Measurements from ENCODE around the gene CD2. TPM values are rescaled to one million over a fixed set of nuclear protein-coding genes. Genes with fewer than 3 reads are reported as not detected.

Gene CD2
- total and polyA plus RNA-seq, 8 donors, result 0.20 to 12.4 (median 0.60) TPM

GRCh38 chr1:116737855-116738321 is 16.3 kb upstream of the CD2 start:
- peaks cover 0 to 9% of the 10 kb centered on the region in 2 donors for H3K9me3 ChIP-seq
- H3K27me3 ChIP-seq, result no peaks in the 10 kb centered on the region
- ATAC-seq, result no peak
- no peak overlapping the region for H3K27ac ChIP-seq
- intact Hi-C loops (cut with DNase I), result loop anchor here in 1 of 2 donors (5.0 kb wide), 1 partner anchor 319 kb away; no protein-coding TSS in a partner anchor
- H3K36me3 ChIP-seq, result no peaks in the 10 kb centered on the region
- H3K4me1 ChIP-seq, result no peaks in the 10 kb centered on the region
- H3K4me3 ChIP-seq, result no peak overlapping the region
- TF ChIP-seq, protein P1, sequence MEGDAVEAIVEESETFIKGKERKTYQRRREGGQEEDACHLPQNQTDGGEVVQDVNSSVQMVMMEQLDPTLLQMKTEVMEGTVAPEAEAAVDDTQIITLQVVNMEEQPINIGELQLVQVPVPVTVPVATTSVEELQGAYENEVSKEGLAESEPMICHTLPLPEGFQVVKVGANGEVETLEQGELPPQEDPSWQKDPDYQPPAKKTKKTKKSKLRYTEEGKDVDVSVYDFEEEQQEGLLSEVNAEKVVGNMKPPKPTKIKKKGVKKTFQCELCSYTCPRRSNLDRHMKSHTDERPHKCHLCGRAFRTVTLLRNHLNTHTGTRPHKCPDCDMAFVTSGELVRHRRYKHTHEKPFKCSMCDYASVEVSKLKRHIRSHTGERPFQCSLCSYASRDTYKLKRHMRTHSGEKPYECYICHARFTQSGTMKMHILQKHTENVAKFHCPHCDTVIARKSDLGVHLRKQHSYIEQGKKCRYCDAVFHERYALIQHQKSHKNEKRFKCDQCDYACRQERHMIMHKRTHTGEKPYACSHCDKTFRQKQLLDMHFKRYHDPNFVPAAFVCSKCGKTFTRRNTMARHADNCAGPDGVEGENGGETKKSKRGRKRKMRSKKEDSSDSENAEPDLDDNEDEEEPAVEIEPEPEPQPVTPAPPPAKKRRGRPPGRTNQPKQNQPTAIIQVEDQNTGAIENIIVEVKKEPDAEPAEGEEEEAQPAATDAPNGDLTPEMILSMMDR (IDR thresholded peaks at IDR 0.05), result no peak
- no peak for DNase-seq

- intact Hi-C loops (cut with DNase I), result loop anchor here in 1 of 2 donors (5.0 kb wide), 1 partner anchor 318 kb away; no protein-coding TSS in a partner anchor
- Histone ChIP-seq H3K27ac (no peak overlapping the region), H3K36me3 (no peaks in the 10 kb centered on the region), H3K4me1 (no peaks in the 10 kb centered on the region), H3K9me3 (peaks cover 0 to 18% of the 10 kb centered on the region in 2 donors), H3K4me3 (no peak overlapping the region), H3K27me3 (no peaks in the 10 kb centered on the region)
- TF ChIP-seq, protein P1 (IDR thresholded peaks at IDR 0.05), result no peak
- DNase-seq (no peak), ATAC-seq (no peak)
Observed at GRCh38 chr1:116738673-116739370, 15.4 kb upstream of the CD2 start.

- TF ChIP-seq, protein P1 (IDR thresholded peaks at IDR 0.05), result no peak
- no peak overlapping the region for H3K27ac ChIP-seq
- intact Hi-C loops (cut with DNase I), result loop anchor here in 1 of 2 donors (5.0 kb wide), 1 partner anchor 318 kb away; no protein-coding TSS in a partner anchor
- DNase-seq (no peak), ATAC-seq (no peak)
- H3K4me1 ChIP-seq, result no peaks in the 10 kb centered on the region
- peaks cover 0 to 25% of the 10 kb centered on the region in 2 donors for H3K9me3 ChIP-seq
- no peaks in the 10 kb centered on the region for H3K36me3 ChIP-seq
- H3K27me3 ChIP-seq, result no peaks in the 10 kb centered on the region
- H3K4me3 ChIP-seq, result no peak overlapping the region
Observed at GRCh38 chr1:116739371-116740012, 14.7 kb upstream of the CD2 start.

- Histone ChIP-seq H3K9me3 (peaks cover 0 to 33% of the 10 kb centered on the region in 2 donors), H3K4me1 (no peaks in the 10 kb centered on the region), H3K27me3 (no peaks in the 10 kb centered on the region), H3K4me3 (no peak overlapping the region), H3K27ac (no peak overlapping the region), H3K36me3 (no peaks in the 10 kb centered on the region)
- TF ChIP-seq, protein P1 (IDR thresholded peaks at IDR 0.05), result no peak
- intact Hi-C loops (cut with DNase I), result no loop called here
- ATAC-seq (no peak), DNase-seq (no peak)
Observed at GRCh38 chr1:116740296-116740695, 13.9 kb upstream of the CD2 start.

DNA sequence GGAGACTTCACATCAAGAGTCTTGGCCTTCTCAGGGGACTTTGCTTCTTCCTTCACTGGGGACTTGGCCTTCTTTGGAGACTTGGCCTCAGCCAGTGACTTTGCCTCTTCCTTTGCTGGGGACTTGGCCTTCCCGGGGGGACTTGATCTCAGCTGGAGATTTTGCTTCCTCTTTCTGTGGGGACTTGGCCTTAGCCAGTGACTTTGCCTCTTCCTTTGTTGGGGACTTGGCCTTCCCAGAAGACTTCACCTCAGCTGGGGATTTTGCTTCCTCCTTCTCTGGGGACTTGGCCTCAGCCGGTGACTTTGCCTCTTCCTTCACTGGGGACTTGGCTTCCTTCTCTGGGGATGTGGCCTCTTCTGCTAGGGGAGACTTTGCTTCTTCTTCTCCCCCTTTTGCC is 13.5 kb upstream of the CD2 start:
- H3K9me3 ChIP-seq, result peaks cover 0 to 38% of the 10 kb centered on the region in 2 donors
- no peaks in the 10 kb centered on the region for H3K36me3 ChIP-seq
- TF ChIP-seq, protein P1 (IDR thresholded peaks at IDR 0.05), result no peak
- no peak overlapping the region for H3K4me3 ChIP-seq
- H3K27me3 ChIP-seq, result no peaks in the 10 kb centered on the region
- peak in 1 of 4 donors; percentile 44 for DNase-seq
- ATAC-seq, result peak; percentile 36
- H3K27ac ChIP-seq, result no peak overlapping the region
- intact Hi-C loops (cut with DNase I), result no loop called here
- H3K4me1 ChIP-seq, result no peaks in the 10 kb centered on the region

Data from left lung (tissue), 10 donors.